IPS-18c (cell line): Measurements from ENCODE around the gene MTHFD1.

Source experiments
- H3K4me3 ChIP-seq: 2 replicates; pipeline ENCODE4 v1.7.0; 2013; ENCODE audit warnings: low read depth, mild to moderate bottlenecking, low read length, moderate library complexity; ENCODE audit not compliant: insufficient read depth
- H3K9me3 ChIP-seq: one replicate; pipeline ENCODE4 v1.6.1; 2013; ENCODE audit warnings: mild to moderate bottlenecking, low read length, moderate library complexity; ENCODE audit not compliant: control insufficient read depth, insufficient read depth

The MTHFD1 gene

GRCh38 chr14:64434528-64434927, 46.4 kb downstream of the MTHFD1 start:
- Histone ChIP-seq H3K9me3 (no peaks in the 10 kb centered on the region), H3K4me3 (no peak overlapping the region)

DNA sequence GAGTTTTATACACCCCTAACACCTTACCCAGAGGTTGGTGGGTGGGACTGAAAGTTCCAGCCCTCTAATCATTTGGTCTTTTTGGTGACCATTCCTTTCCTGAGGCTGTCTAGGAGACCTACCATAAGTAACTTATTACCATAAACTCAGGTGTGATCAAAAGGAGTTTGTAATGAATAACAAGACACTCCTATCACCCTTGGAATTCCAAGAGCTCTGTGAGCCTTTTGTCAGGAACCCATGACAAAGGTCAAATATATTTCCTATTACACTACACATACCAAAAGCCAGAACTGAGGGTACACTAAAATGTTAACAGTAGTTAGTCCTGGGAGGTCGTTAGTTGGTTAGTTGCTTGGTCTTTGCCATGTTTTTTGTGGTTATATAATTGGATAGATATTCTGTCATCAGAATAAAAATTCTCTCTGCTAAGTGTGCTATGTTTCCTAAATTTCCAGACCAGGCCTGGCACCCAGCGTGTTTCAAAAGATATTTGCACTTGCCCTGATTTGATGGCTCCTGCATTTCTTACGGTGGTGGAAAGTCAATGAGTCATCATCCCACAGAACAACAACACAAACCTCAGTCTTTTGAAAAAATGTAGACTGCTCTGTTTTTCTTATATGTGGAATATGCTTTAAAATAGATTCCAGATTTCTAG, 50.2 kb downstream of the MTHFD1 start:
- no peaks in the 10 kb centered on the region for H3K9me3 ChIP-seq
- no peak overlapping the region for H3K4me3 ChIP-seq

- H3K9me3 ChIP-seq: no peaks in the 10 kb centered on the region
- H3K4me3 ChIP-seq: no peak overlapping the region
Measured at GRCh38 chr14:64439141-64439540, 51.0 kb downstream of the MTHFD1 start.

DNA sequence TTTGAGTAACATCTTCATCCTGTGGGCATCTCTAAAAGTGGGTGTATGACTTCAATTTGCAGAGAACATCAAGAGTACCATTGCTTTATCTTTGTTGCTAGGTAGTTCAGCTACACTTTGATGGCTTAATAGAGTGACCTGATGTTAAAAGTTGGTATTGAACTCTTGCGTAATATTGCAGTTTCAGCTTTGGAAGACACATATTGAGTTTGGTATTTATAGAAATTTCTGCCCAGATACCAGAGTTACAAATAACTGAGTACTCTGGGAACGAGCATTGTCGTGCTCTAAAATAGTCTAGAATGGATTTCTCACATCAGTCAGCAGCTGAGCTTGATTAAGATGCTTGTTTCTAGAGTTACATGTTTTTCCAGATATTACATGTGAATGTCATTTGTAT, 52.3 kb downstream of the MTHFD1 start:
- H3K4me3 ChIP-seq: no peak overlapping the region
- no peaks in the 10 kb centered on the region for H3K9me3 ChIP-seq

GRCh38 chr14:64442300-64442988, 54.3 kb downstream of the MTHFD1 start:
- Histone ChIP-seq H3K4me3 (no peak overlapping the region), H3K9me3 (no peaks in the 10 kb centered on the region)

GRCh38 chr14:64444140-64444539, 56.0 kb downstream of the MTHFD1 start:
- H3K9me3 ChIP-seq: no peaks in the 10 kb centered on the region
- no peak overlapping the region for H3K4me3 ChIP-seq

DNA sequence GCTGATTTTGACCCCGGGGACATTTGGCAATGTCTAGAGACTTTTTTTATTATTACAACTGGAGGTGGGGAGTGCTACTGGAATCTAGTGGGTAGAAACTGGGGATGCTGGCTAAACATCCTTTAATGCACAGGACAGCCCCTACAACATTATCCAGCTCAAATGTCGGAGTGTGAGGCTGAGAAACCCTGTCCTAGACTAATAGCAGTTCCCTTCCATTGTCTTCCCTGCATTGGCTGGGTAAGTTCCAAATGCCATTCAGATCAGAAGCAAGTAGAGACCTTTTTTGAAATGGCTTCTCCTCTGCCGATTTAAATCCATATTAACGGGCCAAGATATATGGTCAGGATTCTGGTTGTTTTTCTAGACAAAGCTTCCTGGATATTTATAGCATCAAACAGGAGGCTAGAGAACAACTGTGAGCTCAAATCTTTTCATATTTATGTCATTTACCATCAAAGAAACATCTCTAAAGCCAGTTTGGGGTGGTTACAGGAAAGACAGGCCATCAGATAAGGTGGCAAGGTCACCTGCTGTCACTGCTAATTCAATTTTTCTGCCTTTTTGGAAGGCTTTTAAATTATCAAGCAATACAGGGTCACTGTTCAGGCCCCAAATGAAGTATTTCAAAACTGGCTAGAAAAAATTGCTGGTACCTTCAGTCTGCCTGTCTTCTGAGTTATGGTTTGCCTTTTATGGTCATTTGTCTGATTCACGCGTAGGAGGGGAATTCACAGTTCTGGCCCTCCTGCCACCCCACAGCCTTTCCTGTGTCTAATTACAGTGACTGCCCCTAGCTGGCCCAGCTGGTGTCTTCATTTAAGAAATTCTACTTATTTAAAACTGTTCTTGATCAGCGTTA, 57.1 kb downstream of the MTHFD1 start:
- Histone ChIP-seq H3K4me3 (no peak overlapping the region), H3K9me3 (no peaks in the 10 kb centered on the region)

- Histone ChIP-seq H3K4me3 (no peak overlapping the region), H3K9me3 (no peaks in the 10 kb centered on the region)
Measured at GRCh38 chr14:64447876-64448670, 59.9 kb downstream of the MTHFD1 start.

DNA sequence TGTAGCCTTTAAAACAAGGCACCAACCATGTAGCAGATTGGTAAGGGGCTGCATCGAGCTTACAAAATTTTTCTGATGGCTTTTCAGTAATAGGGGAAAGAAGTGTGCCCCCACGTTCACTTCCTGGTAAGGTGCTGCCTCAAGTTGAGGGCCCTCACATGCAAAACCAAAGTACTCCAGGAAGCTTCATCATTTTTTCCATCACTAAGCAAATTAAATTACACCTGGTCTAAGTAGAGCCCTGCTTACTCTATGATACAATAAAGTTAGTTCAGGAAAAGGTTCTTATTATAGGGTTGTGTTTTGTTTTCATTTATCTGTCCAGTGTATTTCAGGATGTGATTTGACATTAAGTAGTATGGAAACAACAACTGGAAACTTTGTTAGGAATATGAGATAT, 62.1 kb downstream of the MTHFD1 start:
- Histone ChIP-seq H3K4me3 (no peak overlapping the region), H3K9me3 (no peaks in the 10 kb centered on the region)

GRCh38 chr14:64454671-64455070, 66.5 kb downstream of the MTHFD1 start:
- no peak overlapping the region for H3K4me3 ChIP-seq
- no peaks in the 10 kb centered on the region for H3K9me3 ChIP-seq

DNA sequence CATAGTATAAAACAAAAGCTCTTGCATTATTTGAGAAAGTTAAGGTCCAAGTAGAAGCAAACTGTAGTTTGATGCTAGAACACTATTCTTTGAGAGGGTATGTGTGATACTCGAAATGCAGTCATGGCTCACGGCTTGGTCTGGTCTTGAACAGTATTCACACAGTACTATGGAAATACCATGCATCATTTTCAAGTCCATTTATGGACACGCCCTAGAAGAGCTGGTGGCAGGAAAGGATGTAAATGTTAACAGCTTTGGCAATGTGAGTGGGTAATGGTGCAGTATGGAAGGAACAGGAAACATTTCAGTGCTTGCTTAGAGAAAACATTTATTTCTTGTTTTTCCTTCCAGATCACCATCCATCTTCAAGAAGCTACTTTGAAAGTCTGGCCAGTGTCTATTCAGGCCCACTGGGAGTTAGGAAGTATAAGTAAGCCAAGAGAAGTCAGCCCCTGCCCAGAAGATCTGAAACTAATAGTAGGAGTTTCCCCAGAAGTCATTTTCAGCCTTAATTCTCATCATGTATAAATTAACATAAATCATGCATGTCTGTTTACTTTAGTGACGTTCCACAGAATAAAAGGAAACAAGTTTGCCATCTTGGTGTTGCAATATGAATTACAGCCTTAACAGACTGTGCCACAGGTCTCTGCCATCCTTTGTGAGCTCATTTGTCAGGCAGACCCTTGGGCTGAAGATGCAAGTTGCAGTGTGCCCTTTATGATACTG, 71.4 kb downstream of the MTHFD1 start:
- Histone ChIP-seq H3K9me3 (no peaks in the 10 kb centered on the region), H3K4me3 (no peak overlapping the region)

- Histone ChIP-seq H3K9me3 (no peaks in the 10 kb centered on the region), H3K4me3 (no peak overlapping the region)
Measured at GRCh38 chr14:64461221-64461620, 73.1 kb downstream of the MTHFD1 start.

- no peaks in the 10 kb centered on the region for H3K9me3 ChIP-seq
- no peak overlapping the region for H3K4me3 ChIP-seq
Measured at GRCh38 chr14:64463195-64463594, 75.0 kb downstream of the MTHFD1 start.

DNA sequence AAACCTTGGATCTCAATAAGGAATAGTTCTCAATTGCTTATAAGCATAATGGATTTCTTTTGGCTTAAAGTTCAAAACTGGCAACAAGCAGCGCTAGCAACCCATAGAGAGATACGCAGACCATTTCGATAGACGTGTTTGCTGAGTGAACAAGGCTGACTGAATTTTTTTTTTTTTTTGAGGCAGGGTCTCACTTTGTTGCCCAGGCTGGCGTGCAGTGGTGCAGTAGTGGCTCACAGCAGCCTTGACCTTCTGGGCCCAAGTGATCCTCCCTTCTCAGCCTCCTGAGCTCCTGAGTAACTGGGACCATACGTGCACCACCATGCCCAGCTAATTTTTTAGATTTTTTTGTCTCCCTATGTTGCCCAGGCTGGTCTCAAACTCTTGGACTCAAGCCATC, 75.7 kb downstream of the MTHFD1 start:
- H3K9me3 ChIP-seq: no peaks in the 10 kb centered on the region
- H3K4me3 ChIP-seq: no peak overlapping the region

GRCh38 chr14:64464651-64465050, 76.5 kb downstream of the MTHFD1 start:
- peak overlapping the region; percentile 89 for H3K4me3 ChIP-seq
- H3K9me3 ChIP-seq: no peaks in the 10 kb centered on the region

GRCh38 chr14:64465191-64465822, 77.2 kb downstream of the MTHFD1 start, which contains the start of gene AKAP5:
Gene AKAP5 (plus strand): TSS chr14:64465499. CDS start chr14:64468395, 2,896 bp downstream.
- H3K9me3 ChIP-seq: no peaks in the 10 kb centered on the region
- H3K4me3 ChIP-seq: peak within 1 kb of the TSS; percentile 89
